Inflammatory macrophage (primary cell): ENCODE measurements around the gene RPH3AL.
A peak's percentile ranks its signal among the peaks of the same experiment; 100 is the strongest.
"Not testable (repeated sequence)": the region's sequence is repeated elsewhere in the genome, so short reads cannot be mapped to it uniquely, and the experiment has no call there.

Experiments used
- DNase-seq, 2 donors: peaks; one replicate each; pipeline ENCODE4 v3.0.0-alpha.2; 2020 to 2022

RPH3AL gene

GRCh38 chr17:258906-259305 lies 93.7 kb downstream of the RPH3AL start:
- no peak for DNase-seq

DNA sequence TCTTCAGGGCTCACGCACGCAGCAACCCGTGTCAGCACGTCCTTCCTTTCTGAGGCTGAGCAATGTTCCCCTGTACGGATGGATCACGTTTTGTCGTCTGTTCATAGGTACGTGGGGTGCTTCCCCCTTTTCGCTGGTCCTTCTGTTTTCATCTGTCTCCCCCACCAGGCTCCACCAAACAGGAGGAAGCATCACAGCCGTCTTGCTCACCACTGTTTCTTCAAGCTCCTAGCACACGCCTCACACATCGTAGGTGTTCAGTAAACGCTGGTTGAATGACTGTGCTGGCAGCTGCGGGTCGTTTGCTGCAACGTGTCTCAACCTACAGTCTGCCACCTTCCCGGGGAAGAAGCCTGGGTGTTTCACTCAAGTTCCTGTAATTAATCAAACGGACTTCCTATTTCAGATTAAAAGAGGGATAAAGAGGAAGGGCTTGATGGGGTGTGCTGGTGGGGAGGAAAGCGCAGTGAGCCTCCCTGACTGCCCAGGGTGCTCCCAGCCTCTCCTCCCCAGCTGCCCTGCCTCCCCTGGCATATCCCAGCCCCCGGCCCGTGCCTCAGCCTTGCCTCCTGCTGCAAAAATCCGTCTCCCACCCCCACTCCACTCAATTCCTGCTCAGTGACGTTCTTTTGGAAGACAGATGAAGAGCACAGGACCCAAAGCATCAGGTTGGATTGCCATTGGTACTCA lies 94.4 kb downstream of the RPH3AL start:
- peak in 1 of 2 donors; percentile 23 for DNase-seq

GRCh38 chr17:253091-253846 lies 99.3 kb downstream of the RPH3AL start:
- DNase-seq: no peak

DNA sequence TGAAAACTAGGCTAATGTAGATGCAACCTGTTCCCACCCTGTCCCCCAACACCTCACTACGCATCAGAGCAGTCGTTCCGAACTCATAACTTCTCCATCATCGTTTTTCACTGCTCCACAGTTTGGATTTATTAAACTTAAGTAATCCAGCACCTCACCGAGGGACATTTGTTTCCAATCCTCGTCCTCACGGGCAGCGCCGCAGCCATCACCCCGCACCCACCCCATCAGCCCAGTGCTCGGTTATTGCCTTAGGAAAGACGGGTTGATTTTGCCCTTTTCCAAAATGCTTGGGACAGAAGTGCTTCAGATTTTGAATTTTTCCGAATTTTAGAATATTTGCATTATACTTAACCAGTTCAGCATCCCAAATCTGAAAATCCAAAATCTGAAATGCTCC lies 100.2 kb downstream of the RPH3AL start:
- DNase-seq: no peak

DNA sequence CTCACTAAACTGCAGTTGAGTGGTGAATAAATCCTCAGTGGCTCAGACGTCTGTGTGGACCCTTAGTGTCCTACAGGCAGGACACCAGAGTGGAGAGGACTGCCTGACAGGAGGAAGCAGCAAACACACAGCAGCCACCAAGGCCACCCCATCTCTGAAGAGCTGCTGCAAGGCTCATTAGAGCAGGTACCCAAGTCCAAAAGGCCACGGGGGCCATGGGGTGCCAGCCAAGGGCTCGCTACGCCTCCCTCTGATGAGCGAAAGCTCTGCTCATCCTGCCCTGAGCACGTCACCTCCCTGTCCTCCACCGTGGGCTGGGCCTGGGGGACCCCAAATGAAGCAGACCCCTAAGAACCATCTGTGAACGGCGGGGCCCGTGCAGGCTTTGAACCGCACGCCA lies 101.1 kb downstream of the RPH3AL start:
- no peak for DNase-seq

DNA sequence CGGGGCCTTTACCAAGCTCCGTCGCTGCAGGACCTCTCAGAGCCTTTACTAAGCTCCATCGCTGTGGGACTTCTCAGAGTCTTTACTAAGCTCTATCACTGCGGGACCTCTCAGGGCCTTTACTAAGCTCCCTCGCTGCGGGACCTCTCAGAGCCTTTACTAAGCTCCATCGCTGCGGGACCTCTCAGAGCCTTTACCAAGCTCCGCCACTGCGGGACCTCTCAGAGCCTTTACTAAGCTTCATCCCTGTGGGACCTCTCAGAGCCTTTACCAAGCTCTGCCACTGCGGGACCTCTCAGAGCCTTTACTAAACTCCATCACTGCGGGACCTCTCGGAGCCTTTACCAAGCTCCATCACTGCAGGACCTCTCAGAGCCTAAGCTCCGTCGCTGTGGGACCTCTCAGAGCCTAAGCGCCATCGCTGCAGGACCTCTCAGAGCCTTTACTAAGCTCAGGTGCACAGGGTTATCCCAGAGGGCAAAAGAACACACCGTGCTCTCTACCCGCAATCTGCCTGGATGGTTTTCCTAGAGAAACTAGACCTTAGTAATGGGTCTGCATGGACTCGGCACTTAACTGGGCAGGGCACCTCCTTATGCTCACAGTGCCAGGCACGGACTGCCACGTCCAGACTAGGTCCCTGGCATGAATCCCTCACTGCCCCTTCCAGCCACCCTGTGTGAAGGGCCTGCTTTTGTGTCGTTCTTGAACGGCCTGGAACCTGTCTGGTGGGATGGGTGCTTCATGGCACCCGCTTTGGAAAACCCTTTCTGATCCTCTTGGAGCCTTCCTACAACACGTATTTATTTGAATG lies 101.9 kb downstream of the RPH3AL start:
- no peak for DNase-seq

- no peak for DNase-seq
These were observed 103.2 kb downstream of the RPH3AL start for GRCh38 chr17:249236-249993.

DNA sequence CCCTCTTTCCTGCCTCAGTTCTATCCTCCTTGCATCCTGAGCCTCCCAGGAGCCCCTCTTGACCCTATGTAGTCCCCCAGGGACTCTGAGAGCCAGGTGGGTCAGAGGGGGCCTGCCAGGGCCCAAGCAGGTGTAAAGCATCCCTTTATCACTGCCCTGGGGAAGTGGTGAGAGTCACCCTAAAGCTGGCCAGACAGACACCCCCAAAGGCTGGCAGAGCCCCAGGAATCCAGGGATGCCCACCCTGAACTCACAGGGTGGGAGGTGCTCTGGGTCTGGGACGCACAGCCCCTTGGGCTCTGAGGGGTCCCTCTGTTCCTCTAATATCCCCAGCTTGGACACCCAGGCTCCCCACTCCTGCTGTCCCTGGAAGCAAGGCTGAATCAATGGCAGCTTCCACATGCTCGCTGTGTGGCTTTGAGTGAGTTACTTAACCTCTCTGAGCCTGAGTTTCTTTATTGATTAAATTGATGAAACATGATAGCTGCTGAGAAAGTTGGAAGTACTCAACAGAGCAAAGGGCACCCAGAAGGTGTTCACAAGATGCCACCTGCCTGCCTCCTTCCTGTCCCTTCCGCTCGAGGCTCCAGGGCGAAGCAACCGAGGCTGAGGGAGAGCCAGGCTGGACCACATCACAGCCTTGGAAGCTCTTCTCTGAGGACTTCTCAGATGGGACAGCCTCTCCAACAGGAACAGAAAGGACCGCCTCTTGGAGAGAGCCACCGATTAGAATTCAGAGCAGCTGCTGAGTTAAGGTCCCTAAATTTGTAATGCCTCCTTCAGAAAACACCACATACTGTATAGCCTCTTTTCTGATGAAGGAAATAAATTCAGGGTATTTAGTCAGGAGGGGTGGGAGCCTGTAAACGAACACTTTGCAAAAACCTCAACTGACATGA lies 104.0 kb downstream of the RPH3AL start:
- no peak for DNase-seq

GRCh38 chr17:247767-248166 lies 104.8 kb downstream of the RPH3AL start:
- no peak for DNase-seq

GRCh38 chr17:246851-247421 lies 105.7 kb downstream of the RPH3AL start:
- DNase-seq: no peak

GRCh38 chr17:246226-246625 lies 106.4 kb downstream of the RPH3AL start:
- DNase-seq: no peak

- no peak for DNase-seq
These were observed 107.0 kb downstream of the RPH3AL start for GRCh38 chr17:245611-246010.

GRCh38 chr17:245020-245419 lies 107.6 kb downstream of the RPH3AL start:
- DNase-seq: no peak

GRCh38 chr17:243924-244323 lies 108.7 kb downstream of the RPH3AL start:
- not testable (repeated sequence) for DNase-seq

DNA sequence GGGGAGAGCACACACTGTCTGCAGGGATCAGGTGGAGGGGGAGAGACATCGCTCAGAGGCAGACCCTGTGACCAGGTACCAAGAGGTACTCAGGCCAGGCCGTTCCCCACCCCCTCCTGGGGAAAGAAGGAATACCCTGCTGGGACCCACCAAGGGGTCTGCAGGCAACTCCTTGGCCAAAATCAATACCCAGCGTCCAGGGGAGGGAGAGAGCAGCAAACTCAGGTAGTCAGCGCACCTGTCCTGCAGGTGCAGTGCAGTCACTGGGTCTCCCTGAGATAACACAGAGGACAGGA lies 113.7 kb downstream of the RPH3AL start:
- no peak for DNase-seq

- DNase-seq: no peak
These were observed 114.3 kb downstream of the RPH3AL start for GRCh38 chr17:238071-238963.

GRCh38 chr17:237406-237955 lies 115.1 kb downstream of the RPH3AL start:
- no peak for DNase-seq

GRCh38 chr17:236641-237405 lies 115.8 kb downstream of the RPH3AL start:
- DNase-seq: no peak
